NCI-H1105 (cell line): Measurements from ENCODE around the gene HAO1.
"Not testable (repeated sequence)": the region's sequence is repeated elsewhere in the genome, so short reads cannot be mapped to it uniquely, and the experiment has no call there.

Source experiments
- DNase-seq: peaks from one replicate; lab custom pipeline; 2025; lab: John Stamatoyannopoulos, UW

The HAO1 gene

GRCh38 chr20:7855545-7855944 is 84.7 kb downstream of the HAO1 start:
- no peak for DNase-seq

DNA sequence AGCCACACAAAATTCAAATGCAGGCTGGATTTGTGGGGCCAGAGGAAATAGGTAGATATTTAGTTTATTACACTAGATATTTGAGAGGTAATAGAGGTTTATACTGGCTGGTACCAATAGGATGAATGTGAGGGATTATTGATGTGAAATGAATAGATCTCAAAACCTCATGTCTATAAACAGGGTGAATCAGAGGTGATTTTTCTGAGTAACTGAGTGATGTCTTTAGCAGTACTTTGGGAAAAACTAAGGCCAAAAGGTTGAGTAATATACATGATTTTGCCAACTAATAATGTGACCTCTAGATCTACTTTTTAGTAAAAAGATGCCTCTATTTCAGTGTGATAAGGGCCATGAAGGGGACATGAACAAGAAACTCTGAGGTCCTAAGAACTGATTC is 86.8 kb downstream of the HAO1 start:
- no peak for DNase-seq

- DNase-seq: no peak
Observed at GRCh38 chr20:7850775-7851490, 89.3 kb downstream of the HAO1 start.

DNA sequence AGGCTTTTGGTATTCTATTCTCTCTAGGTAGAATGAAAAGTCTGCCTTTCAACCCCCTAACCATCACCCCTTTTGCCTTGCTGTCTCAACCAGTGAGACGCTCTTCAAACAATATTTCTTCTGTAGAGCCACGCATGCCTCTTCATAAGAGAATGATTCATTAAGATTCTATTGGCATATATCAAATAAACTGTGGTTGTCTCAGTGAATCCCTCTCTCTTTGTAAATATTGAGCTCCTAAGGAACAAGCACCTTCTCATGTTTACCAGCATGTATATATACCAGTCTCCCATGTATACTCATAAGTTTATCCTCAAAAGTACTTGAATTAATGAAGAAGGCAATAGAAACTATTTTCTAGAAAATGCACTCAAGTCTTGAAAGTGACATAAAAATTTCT is 90.6 kb downstream of the HAO1 start:
- DNase-seq: no peak

DNA sequence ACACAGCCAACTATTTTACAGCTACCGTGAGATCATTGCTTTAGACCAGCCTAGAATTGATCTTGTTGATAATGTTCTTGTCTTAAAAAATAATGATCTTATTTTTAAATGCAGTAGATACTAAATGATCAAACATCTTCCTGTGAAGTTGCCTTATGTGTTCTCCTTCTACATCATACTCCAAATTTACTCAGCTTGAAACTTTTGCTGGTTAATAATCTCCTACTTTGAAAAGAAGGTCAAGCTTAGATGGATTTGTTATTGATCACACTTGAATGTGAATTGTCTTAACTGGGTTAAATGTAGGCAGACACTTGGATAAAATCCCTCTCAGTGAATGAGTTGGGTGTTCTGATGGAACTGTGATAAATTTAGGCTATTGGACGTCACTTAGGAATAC is 91.9 kb downstream of the HAO1 start:
- DNase-seq: no peak

DNA sequence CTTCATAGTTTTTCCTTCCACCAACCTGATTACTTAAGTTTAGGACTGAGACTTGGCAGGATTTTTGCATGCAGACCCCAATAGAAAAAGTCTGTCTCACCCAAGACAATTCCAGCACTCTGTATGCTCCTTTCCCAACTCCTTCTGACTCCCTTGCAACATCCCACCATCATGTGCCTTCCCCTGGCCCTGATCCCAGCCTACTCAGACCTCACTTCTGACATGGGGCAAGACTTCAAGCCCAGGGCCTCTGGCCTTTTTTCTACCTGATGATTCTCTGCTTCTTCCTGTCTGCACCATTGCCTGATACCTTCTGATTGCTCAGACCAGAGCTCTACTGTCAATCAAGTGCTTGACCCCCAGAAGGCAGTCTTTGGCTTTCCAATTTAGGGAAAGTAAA is 96.6 kb downstream of the HAO1 start:
- no peak for DNase-seq

GRCh38 chr20:7841971-7842310 is 98.3 kb downstream of the HAO1 start:
- DNase-seq: no peak

GRCh38 chr20:7841291-7841970 is 98.8 kb downstream of the HAO1 start:
- DNase-seq: no peak

GRCh38 chr20:7836076-7836475 is 104.2 kb downstream of the HAO1 start:
- DNase-seq: no peak

GRCh38 chr20:7834441-7834840 is 105.8 kb downstream of the HAO1 start:
- DNase-seq: not testable (repeated sequence)
